ENCODE measurements around the gene KIF13A. TPM values are rescaled to one million over a fixed set of nuclear protein-coding genes. Genes with fewer than 3 reads are reported as not detected.
A peak's percentile ranks its signal among the peaks of the same experiment; 100 is the strongest.

Gene KIF13A
- total and polyA plus RNA-seq, 9 of the 15 experiments (the other 6 are each of a cell fraction or from before 2014, with no cell fraction given): 3.6 to 44.3 (median 29.7) TPM

DNA sequence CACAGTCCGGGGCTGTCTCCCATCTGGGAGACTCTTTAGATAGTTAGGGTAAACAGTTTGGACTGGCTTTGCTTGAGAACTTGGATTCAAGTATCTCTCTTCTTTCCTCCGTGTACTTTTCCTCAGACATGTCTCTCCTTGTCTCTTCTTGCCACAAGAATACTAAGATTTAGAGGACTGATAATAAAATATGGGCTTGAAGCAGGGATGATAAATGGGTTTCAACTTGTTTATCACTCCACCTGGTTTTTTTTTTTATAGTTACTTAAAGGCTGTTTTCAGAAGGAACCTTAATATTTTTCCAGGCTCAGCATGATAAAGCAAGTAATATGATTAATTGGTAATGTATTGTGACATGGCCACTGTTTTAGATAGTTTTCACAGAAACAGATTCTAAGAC lies 40.9 kb upstream of the KIF13A start:
- Histone ChIP-seq H3K27ac (ENCODE audit: extremely low read depth, low read depth, low read length) (no peak overlapping the region), H3K79me2 (ENCODE audit: control insufficient read depth, insufficient read depth, low read length) (no peaks in the 10 kb centered on the region), H3K4me2 (ENCODE audit: insufficient read depth, low read length) (no peak overlapping the region), H3K9me3 (replicated peaks; ENCODE audit: control insufficient read depth, insufficient read depth, low read depth, low read length) (no peaks in the 10 kb centered on the region), H3K4me3 (no peak overlapping the region), H2AFZ (ENCODE audit: low read depth, low read length) (peak overlapping the region; percentile 30), H3K27me3 (ENCODE audit: control insufficient read depth in 2 of 2, insufficient read depth in 2 of 2, low read length in 2 of 2) (no peaks in the 10 kb centered on the region), H4K20me1 (replicated peaks; ENCODE audit: control insufficient read depth, insufficient read depth, low read length) (no peaks in the 10 kb centered on the region), H3K9me1 (ENCODE audit: control insufficient read depth, insufficient read depth, low read length) (no peaks in the 10 kb centered on the region), H3K36me3 (ENCODE audit: control insufficient read depth, insufficient read depth, low read length) (no peaks in the 10 kb centered on the region), H3K9ac (ENCODE audit: insufficient read depth in 1 of 2, low read depth in 2 of 2, low read length in 2 of 2) (no peak overlapping the region), H3K4me1 (replicated peaks in 1 of 2; ENCODE audit: control insufficient read depth in 2 of 2, insufficient read depth in 2 of 2, low read length in 2 of 2) (peaks cover 4 to 8% of the 10 kb centered on the region in 2 experiments; a peak in 2 of 5 replicates)
- POLR2A ChIA-PET: interaction anchor here (1.3 to 1.8 kb wide), 2 partner anchors 8 to 10 kb away, joined by 3 to 7 read pairs; no protein-coding TSS in a partner anchor
- CTCF ChIA-PET (ENCODE audit: low intra/inter-chr PET ratio): no interaction called here
- 10% methylated on average over 2 of the region's 2 CpGs for WGBS (ENCODE audit: insufficient coverage, low coverage, missing lambda C conversion rate)
- DNase-seq (ENCODE audit: extremely low read depth in 1 of 4, low spot score in 3 of 4) (peak in 1 of 4 experiments; percentile 11), FAIRE-seq (no peak), ATAC-seq (no peak)
- in situ Hi-C loops (cut with MboI): no loop called here
- TF ChIP-seq, protein P1, sequence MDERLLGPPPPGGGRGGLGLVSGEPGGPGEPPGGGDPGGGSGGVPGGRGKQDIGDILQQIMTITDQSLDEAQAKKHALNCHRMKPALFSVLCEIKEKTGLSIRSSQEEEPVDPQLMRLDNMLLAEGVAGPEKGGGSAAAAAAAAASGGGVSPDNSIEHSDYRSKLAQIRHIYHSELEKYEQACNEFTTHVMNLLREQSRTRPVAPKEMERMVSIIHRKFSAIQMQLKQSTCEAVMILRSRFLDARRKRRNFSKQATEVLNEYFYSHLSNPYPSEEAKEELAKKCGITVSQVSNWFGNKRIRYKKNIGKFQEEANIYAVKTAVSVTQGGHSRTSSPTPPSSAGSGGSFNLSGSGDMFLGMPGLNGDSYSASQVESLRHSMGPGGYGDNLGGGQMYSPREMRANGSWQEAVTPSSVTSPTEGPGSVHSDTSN (CRISPR knock-in tag; IDR thresholded peaks at IDR 0.05; ENCODE audit: low read depth): no peak
- TF ChIP-seq, protein P1 (tag; conservative IDR thresholded peaks at IDR 0.05; ENCODE audit: low read depth): peak; percentile 84
- TF ChIP-seq, protein P2, sequence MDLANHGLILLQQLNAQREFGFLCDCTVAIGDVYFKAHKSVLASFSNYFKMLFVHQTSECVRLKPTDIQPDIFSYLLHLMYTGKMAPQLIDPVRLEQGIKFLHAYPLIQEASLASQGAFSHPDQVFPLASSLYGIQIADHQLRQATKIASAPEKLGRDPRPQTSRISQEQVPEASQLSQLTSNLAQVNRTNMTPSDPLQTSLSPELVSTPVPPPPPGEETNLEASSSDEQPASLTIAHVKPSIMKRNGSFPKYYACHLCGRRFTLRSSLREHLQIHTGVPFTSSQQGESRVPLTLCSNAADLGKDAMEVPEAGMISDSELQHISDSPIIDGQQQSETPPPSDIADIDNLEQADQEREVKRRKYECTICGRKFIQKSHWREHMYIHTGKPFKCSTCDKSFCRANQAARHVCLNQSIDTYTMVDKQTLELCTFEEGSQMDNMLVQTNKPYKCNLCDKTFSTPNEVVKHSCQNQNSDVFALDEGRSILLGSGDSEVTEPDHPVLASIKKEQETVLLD (IDR thresholded peaks at IDR 0.05): no peak
- TF ChIP-seq L3MBTL2 (IDR thresholded peaks at IDR 0.05): 0 out of 2 replicates have a peak, but pooled peaks have one; percentile 5
- peak; percentile 76 for TF ChIP-seq MEIS2 (IDR thresholded peaks at IDR 0.05; ENCODE audit: partially characterized antibody)
- TF ChIP-seq, protein P3, sequence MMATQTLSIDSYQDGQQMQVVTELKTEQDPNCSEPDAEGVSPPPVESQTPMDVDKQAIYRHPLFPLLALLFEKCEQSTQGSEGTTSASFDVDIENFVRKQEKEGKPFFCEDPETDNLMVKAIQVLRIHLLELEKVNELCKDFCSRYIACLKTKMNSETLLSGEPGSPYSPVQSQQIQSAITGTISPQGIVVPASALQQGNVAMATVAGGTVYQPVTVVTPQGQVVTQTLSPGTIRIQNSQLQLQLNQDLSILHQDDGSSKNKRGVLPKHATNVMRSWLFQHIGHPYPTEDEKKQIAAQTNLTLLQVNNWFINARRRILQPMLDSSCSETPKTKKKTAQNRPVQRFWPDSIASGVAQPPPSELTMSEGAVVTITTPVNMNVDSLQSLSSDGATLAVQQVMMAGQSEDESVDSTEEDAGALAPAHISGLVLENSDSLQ (IDR thresholded peaks at IDR 0.05): peak; percentile 47
- BruUV-seq (replicated peaks): no TSS peak
- intact Hi-C loops (cut with micrococcal nuclease): no loop called here
